GM19395 (cell line): ENCODE data around the gene C2CD4D.
"Not testable (repeated sequence)": the region's sequence is repeated elsewhere in the genome, so short reads cannot be mapped to it uniquely, and the experiment has no call there.

Source experiments
- ATAC-seq: cut with Tn5 transposase; IDR thresholded peaks from one replicate; pipeline ENCODE4 v1.9.1; 2021; ENCODE audit warnings: mild to moderate bottlenecking, moderate library complexity; ENCODE audit not compliant: unreplicated experiment

Gene C2CD4D

DNA sequence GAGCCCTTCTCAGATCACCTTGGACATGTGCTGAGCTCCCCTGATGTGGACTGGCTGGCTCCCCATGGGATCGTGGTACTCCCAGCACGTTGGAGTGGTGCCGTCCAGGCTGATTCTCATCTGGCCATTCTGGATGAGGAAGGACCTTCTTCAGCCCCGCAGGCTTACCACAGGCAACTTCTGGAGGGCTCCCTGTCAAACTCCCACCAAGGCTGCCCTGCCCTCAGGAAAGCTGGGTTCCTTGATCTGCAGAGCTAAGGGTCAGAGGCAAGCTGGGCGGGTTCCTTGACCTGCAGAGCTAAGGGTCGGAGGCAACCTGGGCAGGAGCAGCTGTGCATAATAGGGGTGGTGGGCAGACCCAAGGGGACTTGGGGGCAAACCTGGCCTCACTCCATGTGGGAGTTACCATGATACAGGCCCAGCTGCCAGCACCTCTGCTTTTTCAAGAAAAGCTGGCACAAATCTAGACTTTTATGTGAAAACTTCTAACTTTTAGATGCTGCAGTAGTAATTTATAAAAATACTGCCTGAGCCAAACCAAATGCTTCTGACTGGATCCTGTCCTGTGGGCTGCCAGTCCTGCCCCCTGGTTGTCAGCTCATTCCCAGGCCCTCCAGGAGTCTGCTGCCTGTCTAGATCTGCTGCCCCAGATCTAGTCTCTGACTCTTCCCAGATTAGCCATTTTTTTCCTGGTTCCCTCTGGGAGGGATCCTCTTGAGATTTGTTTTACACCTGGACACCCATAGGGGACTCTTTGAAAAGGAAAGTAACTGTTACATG is 19.5 kb upstream of the C2CD4D start:
- ATAC-seq: no peak

DNA sequence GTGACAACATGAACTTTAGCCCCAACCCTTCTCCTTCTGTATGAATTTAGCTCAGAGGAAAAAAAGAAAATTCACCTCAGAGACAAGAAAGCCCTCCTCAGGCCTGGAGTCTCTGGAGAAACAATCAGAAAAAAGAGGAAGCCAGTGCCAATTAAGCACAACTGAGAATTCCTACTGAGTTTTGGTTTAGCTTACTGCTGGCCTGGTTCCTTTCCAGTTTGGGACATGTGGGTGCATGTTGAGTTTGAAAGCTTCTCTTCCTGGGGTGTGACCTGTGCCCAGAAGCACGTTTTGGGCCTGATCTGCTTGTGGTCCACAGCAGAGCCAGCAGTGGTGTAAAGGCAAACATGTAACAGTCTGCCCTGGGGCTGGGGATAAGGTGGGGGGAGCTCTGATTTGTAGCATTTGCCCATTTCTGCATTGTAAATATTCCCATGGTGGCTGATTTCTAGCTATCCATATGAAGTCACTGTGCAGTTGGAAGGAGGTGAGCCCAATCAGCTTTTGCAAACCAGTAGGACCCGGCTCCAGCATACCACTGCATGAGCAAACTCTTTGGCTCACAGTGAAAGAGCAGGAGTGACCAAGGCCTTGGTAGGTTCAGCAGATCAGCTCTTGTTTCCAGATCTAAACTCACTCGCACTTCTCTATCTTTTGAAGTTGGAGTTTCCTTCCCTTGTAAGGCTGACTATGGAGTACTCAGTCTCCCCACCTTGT is 18.6 kb upstream of the C2CD4D start:
- no peak for ATAC-seq

DNA sequence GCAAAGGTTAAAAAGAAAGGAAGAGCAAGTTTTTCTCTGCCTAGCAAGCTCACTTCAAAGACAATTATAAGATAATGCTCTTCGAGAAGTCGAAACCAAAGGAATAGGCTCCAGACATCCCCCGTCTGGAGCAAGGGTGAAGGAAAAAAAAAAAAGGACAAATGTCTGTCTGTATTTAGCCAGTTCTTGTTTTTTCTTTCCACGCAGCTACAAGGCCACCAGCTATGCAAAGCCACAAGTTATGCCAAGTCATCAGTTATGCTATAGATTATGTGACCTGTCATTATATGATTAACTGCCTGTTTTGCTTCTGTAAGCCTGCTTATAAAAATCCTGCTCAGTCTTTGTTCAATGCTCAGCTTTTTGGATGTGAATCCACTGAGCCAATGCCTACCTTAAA is 16.3 kb upstream of the C2CD4D start:
- no peak for ATAC-seq

DNA sequence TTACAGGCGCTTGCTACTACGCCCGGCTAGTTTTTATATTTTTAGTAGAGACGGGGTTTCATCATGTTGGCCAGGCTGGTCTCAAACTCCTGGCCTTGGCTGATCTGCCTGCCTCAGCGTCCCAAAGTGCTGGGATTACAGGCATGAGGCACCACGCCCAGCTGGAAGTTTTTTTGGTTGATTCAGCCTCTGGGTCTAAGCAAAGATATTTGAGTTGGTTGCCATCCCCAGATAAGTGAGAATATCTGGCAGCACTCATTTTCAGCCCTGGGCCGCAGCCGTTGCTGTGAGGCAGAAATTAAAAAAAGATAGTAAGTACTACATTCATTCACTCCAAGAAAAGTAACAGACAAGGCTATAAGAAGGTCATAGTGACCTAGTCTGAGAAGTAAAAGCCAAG is 15.9 kb upstream of the C2CD4D start:
- ATAC-seq: not testable (repeated sequence)

DNA sequence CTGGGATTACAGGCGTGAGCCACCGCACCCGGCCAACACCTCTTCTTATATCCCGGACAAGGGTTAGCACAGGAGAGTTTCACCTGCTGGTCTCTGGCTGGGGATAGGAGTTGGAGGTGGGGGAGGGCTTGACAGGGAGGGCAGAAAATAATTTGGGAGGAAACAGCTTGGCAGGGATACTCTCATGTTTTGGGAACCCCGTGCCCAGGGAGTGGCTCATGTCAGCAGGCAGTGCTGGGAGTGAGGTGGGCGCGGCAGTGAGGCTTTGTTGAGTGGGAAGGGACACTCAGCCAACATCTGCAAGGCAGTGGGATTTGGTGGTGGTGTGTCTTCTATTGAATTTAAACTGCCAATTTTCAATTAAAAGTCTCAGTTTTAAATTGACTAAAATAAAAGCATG is 15.0 kb upstream of the C2CD4D start:
- no peak for ATAC-seq

DNA sequence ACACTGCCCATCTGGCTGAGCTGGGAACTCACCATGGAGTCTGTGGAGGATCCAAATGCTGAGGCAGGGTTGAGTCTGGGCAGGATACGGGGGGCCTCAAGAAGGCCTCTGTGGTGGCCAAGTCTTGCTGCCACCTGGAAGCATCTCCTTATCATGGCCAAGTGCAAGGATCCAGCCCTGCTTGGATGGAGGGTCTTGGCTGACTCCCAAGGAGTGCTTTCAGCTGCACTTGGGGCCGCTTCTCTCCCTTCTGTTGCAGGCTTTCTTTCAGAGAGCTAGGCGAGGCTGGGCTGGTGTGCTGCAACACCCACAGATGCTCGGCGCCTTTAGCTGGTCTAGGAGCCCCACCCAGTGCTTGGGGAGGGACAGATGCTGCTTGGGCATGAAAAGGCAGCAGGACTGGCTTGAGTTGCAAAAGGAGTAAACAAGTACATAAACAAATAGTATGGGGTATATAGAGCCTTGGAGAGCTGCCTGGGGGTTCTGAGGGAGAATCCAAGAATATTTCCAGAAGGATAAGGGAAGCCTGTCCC is 13.9 kb upstream of the C2CD4D start, which contains the start of gene THEM5:
THEM5 (minus strand) TSS at position 302 of the 533 bp plus-strand sequence; CDS start at position 155, 147 bp downstream.
- ATAC-seq: no peak

DNA sequence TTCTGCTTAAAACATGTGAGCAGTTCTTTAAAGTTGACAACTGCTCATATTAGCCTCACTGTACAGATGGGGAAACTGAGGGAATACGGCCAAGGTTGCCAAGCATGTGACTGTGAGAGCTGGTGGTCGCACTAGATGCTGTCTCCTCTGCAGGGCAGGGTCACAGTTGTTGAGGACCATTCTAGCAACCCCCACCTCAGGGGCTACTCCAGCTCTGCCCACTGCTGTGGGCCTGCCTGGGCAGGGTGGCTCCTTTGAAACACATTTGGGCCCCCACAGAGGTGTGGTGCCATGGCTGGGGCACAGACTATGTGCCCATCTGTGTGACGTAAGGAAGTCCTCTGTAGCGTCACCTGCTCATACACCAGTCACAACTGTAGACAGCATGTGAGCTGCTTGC is 13.1 kb upstream of the C2CD4D start:
- no peak for ATAC-seq

DNA sequence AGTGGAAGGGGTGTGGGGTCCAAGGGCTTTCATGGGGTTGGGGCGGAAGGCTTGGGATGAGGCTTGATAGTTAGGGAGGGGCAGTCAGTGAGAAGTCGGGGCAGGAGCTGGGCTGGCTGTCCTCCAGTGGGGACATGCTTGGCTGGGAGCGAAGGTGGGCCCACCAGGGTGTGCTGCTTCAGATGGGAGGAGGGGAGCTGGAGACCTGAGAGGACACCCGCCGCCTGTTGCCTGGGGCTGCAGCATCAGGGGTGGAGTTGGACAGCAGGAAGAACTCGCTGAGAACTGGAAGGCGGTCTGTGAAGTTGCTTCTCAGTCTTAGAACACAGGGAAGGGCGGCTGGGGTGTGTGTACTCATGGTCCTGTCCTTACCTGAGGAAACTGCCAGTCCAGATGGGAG is 12.3 kb upstream of the C2CD4D start:
- ATAC-seq: no peak

DNA sequence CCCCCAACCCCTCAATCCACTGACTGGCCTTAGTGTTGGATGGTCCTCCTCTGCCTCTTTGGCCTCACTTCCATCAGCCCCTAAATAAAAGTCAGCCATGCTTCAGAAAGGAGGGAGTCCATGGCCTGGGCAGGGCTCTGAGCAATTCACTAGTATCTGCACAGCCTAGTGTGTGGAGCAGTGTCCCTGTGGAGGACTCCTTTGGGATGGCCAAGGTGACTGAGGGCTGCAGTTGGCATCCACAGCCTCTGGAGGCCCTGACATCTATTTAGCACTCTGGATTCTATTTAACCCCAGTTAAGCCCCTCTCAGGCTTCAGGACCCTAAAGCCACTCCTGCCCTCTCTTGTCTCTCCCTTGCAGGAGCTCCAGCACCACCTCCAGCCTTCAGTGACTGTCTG is 10.3 kb upstream of the C2CD4D start:
- no peak for ATAC-seq

DNA sequence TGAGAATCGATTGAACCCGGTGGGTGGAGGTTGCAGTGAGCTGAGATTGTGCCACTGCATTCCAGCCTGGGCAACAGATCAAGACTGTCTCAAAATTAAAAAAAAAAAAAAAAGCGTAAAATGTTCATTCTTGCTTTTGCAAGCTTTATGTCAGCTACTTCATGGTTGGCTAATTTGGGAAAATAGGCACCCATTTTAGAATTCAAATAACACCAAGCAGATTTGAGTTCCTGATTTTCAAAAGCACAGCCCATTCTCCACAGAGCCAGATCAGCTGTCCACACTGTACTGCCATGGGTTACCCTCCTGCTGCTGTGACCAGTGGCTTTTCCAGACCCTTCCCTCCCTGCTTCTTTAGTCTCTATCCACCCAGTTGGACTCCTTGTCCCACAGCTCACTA is 9.5 kb upstream of the C2CD4D start:
- no peak for ATAC-seq

DNA sequence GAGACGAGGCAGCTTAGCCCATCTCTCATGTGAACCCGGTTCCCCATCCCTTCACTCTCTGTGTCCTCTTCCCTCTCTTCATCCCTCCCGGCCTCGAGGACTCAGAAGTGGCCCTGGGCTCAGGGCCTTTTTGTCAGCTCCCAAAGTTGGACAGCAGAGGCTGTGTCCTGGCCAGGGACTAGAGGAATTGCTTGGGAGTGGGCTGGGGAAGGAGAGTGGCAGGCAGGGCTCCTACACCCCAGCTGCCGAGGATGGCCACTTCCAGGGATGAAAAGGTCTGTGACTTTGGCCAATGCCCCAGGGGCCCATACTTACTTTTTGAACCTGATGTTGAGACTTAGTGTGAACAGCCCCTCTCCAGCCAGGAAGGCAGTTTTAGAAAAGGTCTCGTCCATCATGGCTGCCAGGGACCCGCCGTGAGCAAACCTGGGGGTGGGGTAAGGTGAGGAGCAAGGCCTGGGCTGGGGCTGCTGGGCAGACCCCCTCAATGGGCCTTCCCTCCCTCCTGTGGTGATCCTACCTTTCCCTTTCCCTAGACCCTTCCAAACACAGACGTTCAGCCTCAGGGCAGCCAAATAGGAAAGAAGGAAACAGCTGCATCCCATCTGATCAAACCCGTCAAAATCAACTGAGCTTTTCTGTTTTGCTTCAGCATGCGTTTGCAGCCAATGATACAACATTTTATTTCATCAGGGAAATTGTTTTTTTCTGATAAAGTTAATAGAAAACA is 8.4 kb upstream of the C2CD4D start:
- ATAC-seq: no peak

DNA sequence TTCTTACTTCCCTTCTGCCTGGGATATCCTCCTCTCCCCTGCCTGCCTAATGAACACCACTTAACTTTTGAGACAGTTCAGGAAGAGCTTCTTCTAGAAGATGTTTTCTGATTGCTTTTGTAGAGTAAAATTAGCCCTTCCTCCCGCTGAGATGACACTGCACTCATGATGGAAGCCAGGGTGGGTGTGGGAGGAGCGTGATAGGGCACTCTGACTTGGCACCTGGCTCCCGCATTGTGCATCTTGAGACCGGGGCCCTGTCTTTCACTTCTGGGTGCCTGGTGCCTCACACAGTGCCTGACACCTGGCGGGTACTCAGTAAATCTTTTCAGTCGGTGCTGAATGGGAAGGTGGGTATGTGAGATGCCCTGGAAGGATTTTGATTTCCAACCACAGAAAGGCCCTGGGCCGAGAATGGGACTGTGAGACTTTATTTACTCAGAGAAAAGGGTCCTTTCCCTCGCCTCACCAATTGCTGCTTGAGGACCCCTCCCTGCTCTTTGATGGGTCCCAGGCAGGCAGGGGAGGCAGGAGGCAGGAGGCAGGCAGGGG is 7.1 kb upstream of the C2CD4D start:
- no peak for ATAC-seq

DNA sequence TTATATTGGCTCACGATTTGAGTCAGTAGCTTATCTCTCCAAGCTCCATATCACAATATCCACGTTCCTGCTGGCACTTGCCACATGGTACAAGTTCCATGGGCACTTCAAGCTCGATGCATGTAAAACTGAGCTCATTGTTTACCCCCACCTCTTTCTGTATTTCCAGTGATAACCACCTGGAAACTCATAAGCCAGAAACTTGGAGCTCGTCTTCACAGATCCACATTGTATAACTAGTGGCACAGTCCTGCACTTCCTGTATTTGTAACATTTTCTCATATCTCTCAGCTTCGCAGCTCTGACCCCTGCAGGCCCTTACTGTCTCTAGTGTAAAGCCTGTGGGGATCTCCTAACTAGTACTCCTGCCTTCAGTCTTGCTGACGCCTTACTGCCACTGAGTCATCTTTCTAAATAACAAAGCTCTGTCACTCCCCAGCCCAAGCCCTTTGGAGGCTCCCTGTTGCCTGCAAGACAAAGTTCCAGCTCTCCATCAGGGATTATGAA is 6.5 kb upstream of the C2CD4D start:
- no peak for ATAC-seq

DNA sequence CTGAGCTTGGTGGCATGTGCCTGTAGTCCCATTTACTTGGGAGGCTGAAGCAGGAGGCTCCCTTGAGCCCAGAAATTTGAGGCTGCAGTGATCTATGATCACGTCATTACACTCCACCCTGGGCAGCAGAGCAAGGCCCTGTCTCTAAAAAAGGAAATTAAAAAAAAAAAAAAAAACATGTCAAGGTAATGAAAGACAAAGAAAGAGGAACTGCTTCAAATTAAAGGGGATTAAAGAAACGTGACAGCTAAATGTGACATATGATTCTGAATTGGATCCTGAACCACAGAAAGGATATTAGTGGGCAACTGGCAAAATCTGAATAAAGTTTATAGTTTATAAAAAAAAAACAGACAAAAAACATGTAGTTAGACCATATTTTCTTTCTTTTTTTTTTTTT is 3.8 kb upstream of the C2CD4D start:
- no peak for ATAC-seq

DNA sequence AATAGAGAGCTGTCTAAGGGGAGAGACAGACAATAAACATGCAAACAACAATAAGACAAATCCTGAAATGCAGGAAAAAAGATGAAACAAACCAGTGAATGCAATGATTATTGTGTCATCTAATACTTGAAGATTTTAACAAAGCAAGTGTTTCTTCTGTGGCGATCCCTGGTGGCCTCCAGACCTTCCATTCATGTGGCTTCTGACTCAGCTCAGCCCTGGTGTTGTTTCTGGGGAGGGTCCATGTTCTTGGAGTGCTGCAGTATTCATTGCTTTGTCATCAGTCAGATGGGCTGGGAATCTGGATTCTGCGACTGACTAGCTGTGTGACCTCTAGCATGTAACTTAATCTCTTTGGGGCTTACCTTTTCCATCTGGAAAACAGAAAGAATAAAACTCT is 1.5 kb upstream of the C2CD4D start:
- no peak for ATAC-seq

DNA sequence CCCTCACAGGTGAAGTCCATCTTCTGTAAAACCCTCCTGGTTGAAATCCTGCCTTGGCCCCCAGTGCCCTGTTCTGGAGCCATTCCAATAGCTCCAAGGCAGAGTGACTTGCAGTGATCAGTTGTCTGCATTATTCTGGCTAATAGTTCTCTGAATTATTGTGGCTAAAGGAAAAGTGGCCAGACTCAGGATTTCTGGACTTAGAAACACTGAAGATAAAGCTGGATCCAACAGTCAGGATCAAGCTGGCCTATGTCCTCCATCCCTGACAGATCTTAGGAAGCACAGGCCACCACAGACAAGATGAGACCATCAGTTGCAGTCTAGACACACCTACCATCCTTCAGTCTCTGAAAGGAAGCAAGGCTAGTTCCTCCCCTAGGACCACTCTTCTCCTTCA is 801 bp upstream of the C2CD4D start:
- ATAC-seq: no peak

DNA sequence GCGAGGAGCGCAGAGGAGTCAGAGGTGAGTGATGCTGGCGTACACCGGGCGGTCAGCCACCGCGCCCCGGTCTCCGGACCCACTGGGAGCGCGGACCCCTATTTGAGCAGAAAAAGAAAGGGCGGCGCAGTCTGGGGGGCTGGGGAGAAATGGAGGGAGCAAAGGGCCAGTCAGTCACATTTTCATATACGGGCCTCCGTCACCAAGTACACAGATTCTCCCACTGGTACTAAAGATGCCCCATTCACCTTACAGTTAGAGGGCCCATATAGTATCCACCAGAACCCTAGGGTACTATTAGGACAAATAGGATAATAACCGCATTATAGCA is 573 bp downstream of the C2CD4D start:
- no peak for ATAC-seq

DNA sequence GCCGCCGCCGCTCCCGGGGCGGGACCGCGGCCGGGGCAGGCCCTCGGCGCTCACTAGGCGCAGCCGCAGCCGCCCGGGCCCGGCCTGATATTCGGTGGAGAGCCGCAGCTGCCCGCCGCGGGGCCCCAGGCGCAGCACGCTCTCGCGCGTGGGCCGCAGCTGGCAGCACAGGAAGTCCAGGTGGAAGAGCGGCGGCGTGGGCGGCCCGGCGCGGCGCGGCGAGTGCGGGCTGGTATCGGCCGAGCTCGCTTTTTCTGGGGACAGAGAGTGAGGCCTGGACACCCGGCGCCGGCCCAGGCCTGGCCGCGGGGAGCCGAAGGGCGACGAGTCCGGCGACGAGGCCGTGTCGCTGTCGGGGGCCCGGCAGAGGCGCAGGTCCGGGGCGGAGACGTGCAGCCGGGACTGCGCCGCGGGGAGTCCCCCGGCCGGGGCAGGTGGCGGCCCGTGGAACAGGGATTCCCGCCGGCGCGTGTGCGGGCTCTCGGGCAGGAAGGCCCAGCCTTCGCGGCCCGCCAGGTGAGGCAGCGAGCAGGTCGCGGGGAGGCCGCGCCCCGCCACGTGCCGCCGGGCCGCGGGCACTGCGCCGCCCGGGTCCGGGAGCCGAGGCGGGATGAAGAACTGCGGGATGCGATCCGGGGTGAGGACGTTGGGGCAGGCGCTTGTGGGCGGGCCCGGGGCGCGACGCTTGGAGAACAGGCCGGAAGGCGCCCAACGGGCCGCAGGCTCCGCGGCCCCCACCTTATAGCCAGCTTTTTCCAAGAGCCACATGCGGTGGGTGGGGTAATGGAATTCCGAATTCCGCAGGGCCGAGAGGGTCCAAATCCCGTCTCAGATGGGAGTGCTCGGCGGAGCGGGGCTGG is 1.2 kb downstream of the C2CD4D start:
- ATAC-seq: no peak

DNA sequence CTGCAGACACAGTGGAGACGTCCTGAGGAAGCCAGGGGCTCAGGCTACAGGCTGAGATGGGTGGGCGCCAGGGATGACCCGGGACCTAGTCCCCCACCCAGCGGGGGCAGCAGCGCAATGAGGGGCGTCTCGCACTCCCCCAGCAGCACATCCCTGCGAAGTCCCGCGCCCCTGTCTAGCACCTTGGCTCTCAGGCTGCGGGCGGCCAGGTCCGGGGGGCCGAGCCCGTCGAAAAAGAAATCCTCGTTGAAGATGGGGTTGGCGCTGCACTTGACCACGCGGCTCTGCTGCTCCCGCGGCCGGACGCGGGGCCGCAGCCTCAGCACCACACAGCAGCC is 1.8 kb downstream of the C2CD4D start:
- ATAC-seq: no peak

DNA sequence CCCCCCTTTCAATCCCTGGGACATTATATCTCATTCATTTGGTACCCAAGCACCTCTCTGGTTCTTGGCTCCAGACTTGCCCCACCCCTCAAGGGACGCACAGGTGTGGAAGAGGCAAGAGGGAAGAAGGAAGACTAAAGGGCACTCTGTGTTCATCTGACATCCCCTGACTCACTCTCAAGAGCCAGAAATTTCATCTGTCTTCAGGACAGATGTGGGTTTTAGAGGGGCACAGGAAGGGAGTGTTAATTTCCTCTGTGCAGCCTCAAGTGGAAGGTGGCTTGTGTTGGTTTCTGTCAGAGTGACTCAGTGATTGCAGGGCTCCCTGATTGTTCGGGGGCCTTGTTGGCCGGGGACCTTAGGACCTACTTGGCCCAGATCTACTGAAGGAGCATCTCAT is 2.4 kb downstream of the C2CD4D start:
- no peak for ATAC-seq
